ENCODE data around the gene HINT2. TPM values are rescaled to one million over a fixed set of nuclear protein-coding genes. Genes with fewer than 3 reads are reported as not detected.

Gene HINT2
- total RNA-seq, 1 donor from 2014 or later: 71.1 TPM

- H3K4me3 ChIP-seq: no peak overlapping the region
- peaks cover 6% of the 10 kb centered on the region for H3K36me3 ChIP-seq
- peaks cover 46% of the 10 kb centered on the region for H3K4me1 ChIP-seq
- TF ChIP-seq CTCF (IDR thresholded peaks at IDR 0.05; ENCODE audit: borderline replicate concordance): no peak
- no peaks in the 10 kb centered on the region for H3K27me3 ChIP-seq (ENCODE audit: low read depth)
- H3K9me3 ChIP-seq (replicated peaks): no peaks in the 10 kb centered on the region
- H3K27ac ChIP-seq (replicated peaks): peak overlapping the region; percentile 58
- intact Hi-C loops (cut with micrococcal nuclease): no loop called here
- no peak for DNase-seq
Measured at GRCh38 chr9:35844628-35845270, 29.9 kb upstream of the HINT2 start.

GRCh38 chr9:35842795-35843194 is 28.0 kb upstream of the HINT2 start:
- no peak overlapping the region for H3K27ac ChIP-seq (replicated peaks)
- peaks cover 6% of the 10 kb centered on the region for H3K36me3 ChIP-seq
- TF ChIP-seq CTCF (IDR thresholded peaks at IDR 0.05; ENCODE audit: borderline replicate concordance): no peak
- no peak for DNase-seq
- no peaks in the 10 kb centered on the region for H3K9me3 ChIP-seq (replicated peaks)
- H3K4me3 ChIP-seq: no peak overlapping the region
- no peaks in the 10 kb centered on the region for H3K27me3 ChIP-seq (ENCODE audit: low read depth)
- intact Hi-C loops (cut with micrococcal nuclease): no loop called here
- H3K4me1 ChIP-seq: peaks cover 34% of the 10 kb centered on the region

GRCh38 chr9:35842020-35842745 is 27.3 kb upstream of the HINT2 start:
- intact Hi-C loops (cut with micrococcal nuclease): no loop called here
- H3K27me3 ChIP-seq (ENCODE audit: low read depth): no peaks in the 10 kb centered on the region
- peaks cover 3% of the 10 kb centered on the region for H3K36me3 ChIP-seq
- no peaks in the 10 kb centered on the region for H3K9me3 ChIP-seq (replicated peaks)
- no peak overlapping the region for H3K27ac ChIP-seq (replicated peaks)
- H3K4me1 ChIP-seq: peaks cover 30% of the 10 kb centered on the region
- TF ChIP-seq CTCF (IDR thresholded peaks at IDR 0.05; ENCODE audit: borderline replicate concordance): no peak
- H3K4me3 ChIP-seq: no peak overlapping the region
- no peak for DNase-seq

GRCh38 chr9:35841645-35841900 is 26.7 kb upstream of the HINT2 start:
- Histone ChIP-seq H3K4me1 (peaks cover 27% of the 10 kb centered on the region), H3K27ac (replicated peaks) (no peak overlapping the region), H3K27me3 (ENCODE audit: low read depth) (no peaks in the 10 kb centered on the region), H3K36me3 (no peaks in the 10 kb centered on the region), H3K4me3 (no peak overlapping the region), H3K9me3 (replicated peaks) (no peaks in the 10 kb centered on the region)
- TF ChIP-seq CTCF (IDR thresholded peaks at IDR 0.05; ENCODE audit: borderline replicate concordance): no peak
- intact Hi-C loops (cut with micrococcal nuclease): no loop called here
- DNase-seq: no peak

- no peak overlapping the region for H3K4me3 ChIP-seq
- H3K4me1 ChIP-seq: peaks cover 23% of the 10 kb centered on the region
- intact Hi-C loops (cut with micrococcal nuclease): no loop called here
- no peak for TF ChIP-seq CTCF (IDR thresholded peaks at IDR 0.05; ENCODE audit: borderline replicate concordance)
- DNase-seq: no peak
- no peaks in the 10 kb centered on the region for H3K9me3 ChIP-seq (replicated peaks)
- H3K27me3 ChIP-seq (ENCODE audit: low read depth): no peaks in the 10 kb centered on the region
- no peak overlapping the region for H3K27ac ChIP-seq (replicated peaks)
- H3K36me3 ChIP-seq: no peaks in the 10 kb centered on the region
Measured at GRCh38 chr9:35840881-35841644, 26.2 kb upstream of the HINT2 start.
